Activated CD8-positive, alpha-beta memory T cell treated with anti-CD3 and anti-CD28 coated beads for 48 hours (primary cell): Measurements from ENCODE around the gene SSB.
"Not testable (repeated sequence)": the region's sequence is repeated elsewhere in the genome, so short reads cannot be mapped to it uniquely, and the experiment has no call there.

ENCODE experiments used
- DNase-seq, 3 experiments: peaks; one replicate each; pipeline ENCODE4 v3.0.0-alpha.2; 2020; ENCODE audit warnings: low read depth in 2 of 3, low spot score in 2 of 3

SSB gene

DNA sequence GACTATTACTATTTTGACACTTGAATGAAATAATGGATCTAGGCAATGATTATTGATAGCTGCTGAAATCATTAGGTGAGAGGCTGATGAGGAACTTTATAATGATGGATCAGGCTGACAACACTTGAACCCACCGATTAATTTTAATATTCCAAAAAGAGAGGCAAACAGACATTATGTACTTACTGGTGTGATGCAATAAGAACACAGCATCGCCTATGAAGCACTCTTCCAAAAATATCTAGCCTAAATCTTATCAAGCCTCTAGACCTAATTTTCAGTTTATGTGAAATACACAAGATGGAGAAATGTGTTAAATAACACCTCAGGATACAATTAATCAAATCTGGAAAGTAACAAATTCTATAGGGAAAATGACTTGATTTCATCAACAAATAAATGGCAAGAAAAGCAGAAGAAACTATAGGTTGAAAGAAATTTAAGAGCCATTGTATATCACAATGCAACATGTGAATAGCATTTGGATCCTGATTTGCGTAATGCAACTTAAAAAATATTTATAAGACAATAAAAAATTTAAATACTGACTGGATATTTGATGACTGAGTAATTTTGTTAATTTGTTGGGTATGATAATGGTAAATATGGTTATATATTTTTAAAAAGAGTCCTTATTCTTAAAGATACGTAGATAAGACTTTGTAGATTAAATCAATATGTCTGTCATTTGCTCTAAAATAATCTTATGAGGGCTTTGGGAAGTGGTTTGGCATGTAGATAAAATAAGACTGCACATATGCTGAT, 17.2 kb upstream of the SSB start:
- DNase-seq = no peak

DNA sequence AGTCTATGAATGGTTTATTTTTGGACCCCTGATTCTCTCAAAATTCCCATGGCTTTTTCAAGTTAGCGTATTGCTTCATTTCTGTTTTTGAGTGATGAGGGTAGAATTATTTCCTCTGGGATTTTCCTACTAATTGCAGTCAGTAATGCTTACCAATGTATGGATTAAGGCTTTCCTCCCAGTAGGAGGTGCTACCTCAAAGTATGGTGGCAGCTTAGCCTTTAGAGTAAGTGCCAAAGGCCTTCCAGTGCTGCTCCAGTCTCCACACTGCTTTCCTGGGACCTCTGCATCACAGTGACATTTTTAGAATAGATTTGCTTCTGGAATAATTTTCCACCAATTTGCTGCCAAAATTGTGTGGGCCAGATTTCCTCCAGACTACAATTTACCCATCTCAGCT, 16.2 kb upstream of the SSB start:
- no peak for DNase-seq

DNA sequence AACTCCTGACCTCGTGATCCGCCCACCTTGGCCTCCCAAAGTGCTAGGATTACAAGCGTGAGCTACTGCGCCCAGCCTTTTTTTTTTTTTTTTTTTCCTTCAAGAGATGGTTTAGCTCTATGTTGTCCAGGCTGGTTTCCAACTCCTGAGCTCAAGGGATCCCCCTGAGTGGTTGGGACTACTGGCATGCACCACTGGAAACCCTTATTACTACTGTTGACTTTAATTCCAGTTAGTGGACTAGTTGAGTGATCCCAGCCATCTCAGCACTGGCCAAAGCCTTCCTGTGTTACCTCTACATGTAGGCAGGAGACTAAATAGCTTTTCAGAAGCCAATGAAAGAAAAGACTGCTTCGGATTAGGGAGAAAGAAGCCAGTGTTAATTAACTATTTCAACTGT, 8.1 kb upstream of the SSB start:
- no peak for DNase-seq

DNA sequence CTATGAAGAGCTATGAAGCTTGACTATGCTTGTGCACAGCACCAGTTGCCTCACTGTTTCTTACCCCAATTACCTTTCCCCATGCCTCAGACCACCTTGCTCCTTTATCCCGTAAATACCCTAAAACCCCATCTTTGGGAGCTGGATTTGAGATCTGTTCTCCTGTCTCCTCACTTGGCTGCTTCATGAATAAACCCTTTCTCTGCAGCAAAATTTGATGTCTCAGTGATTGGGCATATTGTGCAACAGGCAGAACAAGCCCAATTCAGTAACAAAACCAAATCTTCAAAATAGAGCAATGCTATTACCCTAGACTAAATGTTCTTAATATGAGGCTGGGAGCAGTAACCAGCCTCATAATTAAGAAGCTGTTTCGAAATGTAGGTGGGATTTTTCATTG, 3.5 kb upstream of the SSB start:
- DNase-seq = no peak

DNA sequence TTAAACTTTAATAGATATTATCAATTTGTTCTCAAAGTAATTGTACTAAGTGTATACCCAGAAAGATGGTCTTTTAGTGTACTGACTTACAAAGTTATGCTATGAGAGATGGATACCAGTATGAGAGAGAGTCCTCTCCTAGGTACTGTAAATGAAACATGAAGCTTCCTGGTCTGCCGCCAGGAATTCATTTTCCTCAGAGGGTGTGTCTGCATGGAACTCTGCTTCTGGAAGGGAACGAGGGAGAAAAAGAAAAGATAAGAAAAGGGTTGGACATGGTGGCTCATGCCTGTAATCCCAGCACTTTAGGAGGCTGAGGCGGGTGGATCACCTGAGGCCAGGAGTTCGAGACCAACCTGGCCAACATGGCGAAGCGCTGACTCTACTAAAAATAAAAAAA, 2.2 kb upstream of the SSB start:
- no peak for DNase-seq

DNA sequence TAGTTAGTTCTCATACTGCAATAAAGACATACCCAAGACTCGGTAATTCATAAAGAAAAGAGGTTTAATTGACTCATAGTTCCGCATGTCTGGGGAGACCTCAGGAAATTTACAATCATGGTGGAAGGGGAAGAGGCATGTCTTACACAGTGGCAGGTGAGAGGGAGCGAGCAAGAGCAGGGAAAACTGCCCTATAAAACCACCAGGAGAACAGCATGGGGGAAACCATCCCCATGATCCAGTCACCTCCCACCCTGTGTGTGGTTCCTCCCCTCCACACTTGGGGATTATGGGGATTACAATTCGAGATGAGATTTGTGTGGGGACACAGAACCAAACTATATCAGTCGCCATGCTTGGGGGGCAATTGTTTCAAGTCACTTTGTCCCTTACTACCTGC, 1.1 kb upstream of the SSB start:
- no peak for DNase-seq

DNA sequence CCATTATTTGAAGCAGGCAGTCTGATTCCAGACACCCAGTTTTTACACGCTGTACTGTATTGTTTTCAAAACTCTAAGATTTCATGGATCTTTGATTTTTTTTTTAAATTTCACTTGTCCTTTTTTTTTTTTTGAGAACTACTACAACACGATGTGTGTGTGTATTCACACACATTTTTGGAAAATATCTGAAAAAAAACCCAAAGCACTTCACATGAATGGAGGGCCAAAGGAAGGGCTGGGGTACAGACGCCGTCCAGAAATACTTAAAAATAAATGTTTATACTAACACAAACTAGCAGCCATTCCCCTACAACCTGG, 314 bp upstream of the SSB start:
- no peak for DNase-seq

DNA sequence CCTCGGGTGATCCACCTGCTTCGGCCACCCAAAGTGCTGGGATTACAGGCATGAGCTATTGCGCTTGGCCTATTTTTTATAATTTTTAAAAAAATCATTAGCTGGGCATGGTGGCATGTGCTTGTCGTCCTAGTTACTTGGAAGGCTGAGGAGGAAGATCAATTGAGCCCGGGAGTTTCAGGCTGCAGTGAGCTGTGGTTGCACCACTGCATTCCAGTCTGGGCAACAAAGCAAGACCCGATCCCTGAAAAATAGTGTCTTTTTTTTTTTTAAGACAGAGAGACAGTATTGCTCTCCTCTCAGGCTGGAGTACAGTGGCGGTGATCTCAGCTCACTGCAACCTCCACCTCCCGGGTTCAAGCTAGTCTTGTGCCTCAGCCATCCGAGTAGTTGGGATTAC, 4.8 kb downstream of the SSB start:
- DNase-seq = no peak

DNA sequence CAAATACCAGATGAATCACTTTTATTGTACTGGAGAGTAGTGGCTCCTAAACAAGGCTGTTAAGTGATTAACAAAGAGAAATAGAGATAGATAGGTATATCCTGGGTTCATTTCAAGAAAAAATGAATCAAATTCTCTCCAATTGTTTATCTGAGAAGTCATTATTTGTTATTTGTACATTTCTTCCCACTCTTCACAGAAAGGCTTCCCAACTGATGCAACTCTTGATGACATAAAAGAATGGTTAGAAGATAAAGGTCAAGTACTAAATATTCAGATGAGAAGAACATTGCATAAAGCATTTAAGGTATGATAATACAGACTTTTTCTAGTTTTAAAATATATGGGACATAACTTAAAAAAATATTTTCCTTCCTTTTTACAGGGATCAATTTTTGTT, 7.9 kb downstream of the SSB start:
- no peak for DNase-seq

DNA sequence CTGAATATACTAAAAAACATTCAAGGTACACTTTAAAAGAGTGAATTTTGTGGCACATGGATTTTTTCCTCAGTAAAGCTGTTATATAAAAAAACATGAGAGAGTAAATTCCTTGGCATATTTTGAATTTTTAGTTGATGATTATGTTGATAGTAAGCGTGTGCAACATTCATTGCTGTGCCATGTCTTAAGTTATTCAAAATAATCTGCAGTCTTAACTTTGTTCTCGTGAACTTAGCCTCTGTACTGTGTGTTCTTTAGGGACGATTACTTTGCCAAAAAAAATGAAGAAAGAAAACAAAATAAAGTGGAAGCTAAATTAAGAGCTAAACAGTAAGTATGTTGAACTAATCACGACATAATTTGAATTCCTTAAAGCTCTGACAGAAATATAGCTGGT, 9.6 kb downstream of the SSB start:
- no peak for DNase-seq

DNA sequence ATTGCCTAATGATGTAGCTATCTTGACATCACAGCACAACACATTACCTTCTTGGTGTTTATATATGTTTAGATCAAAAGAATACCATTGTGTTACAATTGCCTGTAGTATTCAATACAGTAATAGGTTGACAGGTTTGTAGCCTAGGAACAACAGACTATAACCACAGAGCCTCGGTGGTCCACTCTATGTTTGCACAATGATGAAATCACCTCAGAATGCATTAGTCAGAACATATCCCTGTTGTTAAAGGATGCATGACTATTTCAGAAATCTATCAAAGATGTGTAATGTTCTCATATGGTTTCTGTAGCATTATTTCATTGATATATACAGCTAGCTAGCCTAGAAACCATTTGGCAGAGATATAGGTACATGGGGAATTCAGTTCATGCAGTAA, 17.2 kb downstream of the SSB start:
- DNase-seq = no peak

DNA sequence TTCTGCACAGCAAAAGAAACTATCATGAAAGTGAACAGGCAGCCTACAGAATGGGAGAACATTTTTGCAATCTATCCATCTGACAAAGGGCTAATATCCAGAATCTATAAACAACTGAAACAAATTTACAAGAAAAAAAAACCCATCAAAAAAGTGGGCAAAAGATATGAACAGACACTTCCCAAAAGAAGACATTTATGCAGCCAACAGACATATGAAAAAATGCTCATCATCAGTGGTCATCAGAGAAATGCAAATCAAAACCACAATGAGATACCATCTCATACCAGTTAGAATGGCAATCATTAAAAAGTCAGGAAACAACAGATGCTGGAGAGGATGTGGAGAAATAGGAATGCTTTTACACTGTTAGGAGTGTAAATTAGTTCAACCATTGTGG, 18.3 kb downstream of the SSB start:
- not testable (repeated sequence) for DNase-seq

DNA sequence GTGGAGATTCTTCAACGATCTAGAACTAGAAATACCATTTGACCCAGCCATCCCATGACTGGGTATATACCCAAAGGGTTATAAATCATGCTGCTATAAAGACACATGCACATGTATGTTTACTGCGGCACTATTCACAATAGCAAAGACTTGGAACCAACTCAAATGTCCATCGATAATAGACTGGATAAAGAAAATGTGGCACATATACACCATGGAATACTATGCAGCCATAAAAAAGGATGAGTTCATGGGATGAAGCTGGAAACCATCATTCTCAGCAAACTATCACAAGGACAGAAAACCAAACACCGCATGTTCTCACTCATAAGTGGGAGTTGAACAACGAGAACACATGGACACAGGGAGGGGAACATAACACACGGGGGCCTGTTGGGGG, 18.7 kb downstream of the SSB start:
- not testable (repeated sequence) for DNase-seq

DNA sequence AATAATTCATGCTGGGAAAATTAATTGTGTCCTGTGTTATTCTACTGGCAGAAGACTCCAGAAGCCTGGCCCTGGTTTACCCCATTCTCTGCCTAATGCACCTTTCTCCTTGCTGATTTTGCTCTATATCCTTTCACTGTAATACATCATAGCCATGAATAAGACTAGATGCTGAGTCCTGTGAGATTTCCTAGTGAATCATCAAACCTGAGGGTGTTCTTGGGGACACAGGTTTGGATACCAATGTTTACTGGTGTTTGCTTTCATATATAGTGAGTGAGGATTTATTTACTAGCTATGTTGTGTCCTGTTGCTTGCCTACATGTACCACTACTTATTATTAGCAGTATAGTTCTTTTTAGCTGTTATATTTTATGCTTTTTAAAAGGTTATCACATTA, 19.6 kb downstream of the SSB start:
- DNase-seq = no peak

DNA sequence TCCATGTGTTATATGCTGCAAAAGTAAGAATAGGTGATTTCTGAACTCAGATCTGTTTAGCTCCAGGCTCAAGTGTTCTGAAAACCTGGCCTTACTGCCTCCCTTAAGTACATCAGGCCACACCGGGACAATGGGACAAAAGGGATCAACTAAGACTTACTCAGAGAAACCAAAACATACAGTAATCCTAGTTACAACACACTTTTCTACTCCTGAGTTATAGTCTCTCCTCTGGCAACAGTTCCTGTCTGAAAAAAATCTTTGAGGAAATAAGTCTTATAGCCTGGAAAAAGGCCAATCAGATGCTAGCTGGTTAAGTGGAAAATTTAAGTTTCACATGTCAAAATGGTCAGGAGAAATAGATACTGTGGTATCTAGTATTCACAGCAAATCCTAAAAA, 20.4 kb downstream of the SSB start:
- DNase-seq = no peak

DNA sequence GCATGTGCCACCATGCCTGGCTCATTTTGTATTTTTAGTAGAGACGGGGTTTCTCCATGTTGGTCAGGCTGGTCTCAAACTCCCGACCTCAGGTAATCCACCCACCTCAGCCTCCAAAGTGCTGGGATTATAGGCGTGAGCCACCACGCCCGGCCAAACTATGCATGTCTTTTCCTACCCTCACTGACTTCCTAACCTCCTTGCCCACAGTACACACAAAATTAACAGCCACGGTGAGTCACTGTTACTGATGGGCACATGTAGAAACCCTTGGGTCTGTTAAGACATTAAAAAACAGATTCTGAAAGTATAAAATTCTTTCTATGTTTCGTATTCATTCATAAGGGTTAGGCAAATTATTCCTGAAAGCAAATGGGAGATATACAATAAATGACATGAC, 21.4 kb downstream of the SSB start:
- DNase-seq = not testable (repeated sequence)

DNA sequence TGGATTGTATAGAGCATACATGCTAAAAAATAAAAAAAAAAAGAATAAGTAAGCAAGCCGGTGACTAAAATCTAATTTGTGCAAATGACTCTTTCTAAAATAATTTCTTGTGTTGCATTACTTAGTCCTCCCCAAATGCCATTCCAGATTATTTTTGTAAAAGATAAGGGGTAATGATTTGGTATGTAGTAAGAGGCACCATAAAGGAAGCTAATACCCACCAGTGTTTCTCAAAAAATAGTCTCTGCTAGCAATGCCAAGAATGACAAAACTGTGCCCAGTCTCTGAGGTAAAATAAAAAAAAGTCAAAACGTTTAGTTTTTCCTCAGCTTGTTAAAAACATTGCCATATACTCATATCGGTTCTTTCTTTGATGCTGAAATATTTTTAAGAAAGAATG, 23.4 kb downstream of the SSB start:
- DNase-seq = no peak

DNA sequence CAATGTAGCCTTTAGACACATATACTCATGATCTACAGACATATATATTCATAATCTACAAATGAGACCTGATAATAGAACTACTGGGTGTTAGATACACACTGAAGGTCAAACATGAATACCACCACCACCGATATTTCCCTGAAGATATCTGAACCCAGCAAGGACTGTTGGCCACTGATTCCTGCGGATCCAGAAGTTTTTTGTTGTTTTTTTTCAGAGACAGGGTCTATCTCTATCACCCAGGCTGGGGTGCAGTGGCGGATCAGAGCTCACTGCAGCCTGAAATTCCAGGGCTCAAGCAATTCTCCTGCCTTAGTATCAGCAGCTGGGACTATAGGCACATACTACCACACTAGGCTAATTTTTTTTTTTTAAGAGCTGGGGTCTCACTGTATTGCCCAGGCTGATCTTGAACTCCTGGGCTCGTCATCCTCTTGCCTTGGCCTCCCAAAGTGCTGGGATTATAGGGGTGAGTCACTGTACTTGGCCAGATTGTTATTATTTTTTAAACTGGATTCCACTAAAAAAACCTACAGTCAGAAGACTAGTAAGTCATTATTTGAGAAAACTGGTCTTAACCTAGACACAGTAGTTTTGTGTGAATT, 24.2 kb downstream of the SSB start:
- no peak for DNase-seq

DNA sequence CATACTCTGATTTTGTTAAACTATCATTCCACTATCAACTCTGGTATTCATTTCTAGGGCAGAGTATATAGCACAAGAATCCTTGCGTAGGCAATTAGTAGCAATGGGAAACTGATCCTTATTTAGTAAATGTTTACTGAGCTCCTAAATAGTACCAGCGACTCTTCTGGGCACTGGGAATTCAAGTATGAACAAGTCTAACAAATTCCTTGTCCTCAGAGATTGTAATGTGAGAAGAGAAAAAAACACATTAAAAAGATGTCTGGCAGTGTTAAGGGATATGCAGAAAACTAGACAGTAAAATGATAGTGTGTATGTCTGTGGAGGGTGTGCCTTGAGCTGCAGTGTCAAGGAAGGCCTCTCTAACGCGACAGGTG, 25.3 kb downstream of the SSB start:
- DNase-seq = no peak

DNA sequence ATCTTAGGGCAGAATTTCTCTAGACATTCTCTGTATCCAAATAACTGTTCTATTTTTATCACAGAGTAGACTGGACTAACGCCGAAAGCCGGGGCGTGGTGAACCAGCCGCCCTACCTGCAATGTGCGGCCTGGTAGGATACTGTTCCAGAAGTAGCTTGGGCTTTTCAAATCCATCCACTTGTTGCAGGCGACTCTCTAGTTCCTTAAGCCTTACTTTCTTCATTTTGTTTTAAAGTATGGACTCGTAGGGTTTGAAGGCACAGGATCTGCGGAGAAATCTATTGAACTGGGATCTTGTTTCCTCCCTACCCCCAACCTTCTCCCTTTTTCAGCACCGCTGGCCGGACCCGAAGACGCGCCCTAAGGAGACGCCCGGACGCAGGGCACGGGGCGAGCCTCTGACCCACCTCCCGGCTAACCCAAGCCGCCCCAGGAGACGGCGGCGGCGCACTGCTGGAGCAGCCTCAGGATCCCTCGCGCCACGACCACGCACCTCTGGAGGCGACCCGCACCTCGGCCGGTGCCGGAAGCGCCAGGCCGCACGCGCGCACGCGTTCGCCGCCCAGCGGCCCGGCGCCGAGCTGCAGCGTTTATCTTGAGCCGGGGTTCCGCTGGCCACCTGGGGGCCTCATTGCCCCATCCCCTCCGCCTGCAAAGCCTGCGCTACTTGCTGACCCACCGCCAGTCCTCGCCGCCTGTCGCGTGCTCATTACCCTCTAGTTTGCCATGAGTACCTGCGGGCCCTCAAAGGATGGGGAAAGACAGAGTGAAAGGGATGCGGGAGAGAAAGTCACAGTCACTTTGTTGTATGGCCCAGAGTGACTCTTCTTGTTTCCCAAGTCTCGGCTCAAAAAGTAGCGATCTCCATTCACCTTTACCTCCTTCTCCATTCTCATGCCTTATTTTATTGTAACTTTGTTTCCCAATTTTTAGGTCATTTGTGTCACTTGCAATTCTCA, 26.0 kb downstream of the SSB start, which contains the start of gene METTL5:
Gene METTL5 (minus strand): TSS at position 533 of the 961 bp plus-strand sequence. CDS start 308 bp downstream, at position 225.
- peak; percentile 55 to 67 (median 66) for DNase-seq

DNA sequence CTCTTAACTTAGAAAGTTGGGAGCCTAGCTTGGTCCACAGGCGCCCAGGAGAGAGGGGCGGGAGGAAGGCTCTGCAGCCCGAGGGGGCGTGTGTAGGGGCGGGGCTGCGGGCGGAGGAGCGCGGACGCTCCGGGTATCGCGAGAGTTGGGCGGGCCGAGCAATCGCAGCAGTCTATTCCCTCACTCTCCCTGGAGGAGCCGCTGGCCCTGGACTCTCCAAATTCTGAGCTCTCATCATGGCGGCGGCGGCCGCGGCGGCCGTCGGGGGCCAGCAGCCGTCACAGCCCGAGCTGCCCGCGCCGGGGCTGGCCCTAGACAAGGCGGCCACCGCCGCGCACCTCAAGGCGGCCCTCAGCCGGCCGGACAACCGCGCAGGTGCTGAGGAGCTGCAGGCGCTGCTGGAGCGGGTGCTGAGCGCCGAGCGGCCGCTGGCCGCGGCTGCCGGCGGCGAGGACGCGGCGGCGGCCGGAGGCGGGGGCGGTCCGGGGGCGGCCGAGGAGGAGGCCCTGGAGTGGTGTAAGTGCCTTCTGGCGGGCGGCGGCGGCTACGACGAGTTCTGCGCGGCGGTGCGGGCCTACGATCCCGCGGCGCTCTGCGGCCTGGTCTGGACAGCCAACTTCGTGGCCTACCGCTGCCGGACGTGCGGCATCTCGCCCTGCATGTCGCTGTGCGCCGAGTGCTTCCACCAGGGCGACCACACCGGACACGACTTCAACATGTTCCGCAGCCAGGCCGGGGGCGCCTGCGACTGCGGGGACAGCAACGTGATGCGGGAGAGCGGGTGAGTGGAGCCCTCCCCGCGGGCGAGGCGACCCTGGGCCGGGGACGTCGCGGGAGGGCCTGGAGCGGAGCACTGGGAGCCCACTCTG, 28.8 kb downstream of the SSB start, which contains the start of gene UBR3:
Gene UBR3 (plus strand): TSS at position 183 of the 869 bp plus-strand sequence. CDS start 54 bp downstream, at position 237.
- peak; percentile 65 to 71 (median 69) for DNase-seq
